GM06990 (cell line): ENCODE data around the gene NTM.

Experiments used
- DNase-seq: peaks from one replicate; pipeline ENCODE4 v3.0.0-alpha.2; 2011; ENCODE audit not compliant: insufficient read length; ENCODE audit errors: extremely low read depth
- H3K27me3 ChIP-seq: replicated peaks from 2 replicates; pipeline ENCODE4 v1.6.0; 2011; ENCODE audit warnings: low read length; ENCODE audit not compliant: control insufficient read depth, insufficient read depth
- H3K36me3 ChIP-seq: 2 replicates; pipeline ENCODE4 v1.5.1; 2011; ENCODE audit warnings: low read length; ENCODE audit not compliant: control insufficient read depth, insufficient read depth
- H3K4me3 ChIP-seq: replicated peaks from 2 replicates; pipeline ENCODE4 v1.5.1; 2011; ENCODE audit warnings: low read depth, mild to moderate bottlenecking, control low read depth, low read length
- TF ChIP-seq, protein P1 (sequence below): IDR thresholded peaks from 2 replicates; pipeline ENCODE4 v1.5.1; 2011; ENCODE audit warnings: low read length, control low read depth, mild to moderate bottlenecking, inconsistent platforms; ENCODE audit not compliant: insufficient read depth, poor library complexity, severe bottlenecking

The NTM gene

GRCh38 chr11:131943295-131943694 lies 572.9 kb downstream of the NTM start:
- Histone ChIP-seq H3K36me3 (no peaks in the 10 kb centered on the region), H3K27me3 (peaks cover 1% of the 10 kb centered on the region), H3K4me3 (no peak overlapping the region)
- TF ChIP-seq, protein P1, sequence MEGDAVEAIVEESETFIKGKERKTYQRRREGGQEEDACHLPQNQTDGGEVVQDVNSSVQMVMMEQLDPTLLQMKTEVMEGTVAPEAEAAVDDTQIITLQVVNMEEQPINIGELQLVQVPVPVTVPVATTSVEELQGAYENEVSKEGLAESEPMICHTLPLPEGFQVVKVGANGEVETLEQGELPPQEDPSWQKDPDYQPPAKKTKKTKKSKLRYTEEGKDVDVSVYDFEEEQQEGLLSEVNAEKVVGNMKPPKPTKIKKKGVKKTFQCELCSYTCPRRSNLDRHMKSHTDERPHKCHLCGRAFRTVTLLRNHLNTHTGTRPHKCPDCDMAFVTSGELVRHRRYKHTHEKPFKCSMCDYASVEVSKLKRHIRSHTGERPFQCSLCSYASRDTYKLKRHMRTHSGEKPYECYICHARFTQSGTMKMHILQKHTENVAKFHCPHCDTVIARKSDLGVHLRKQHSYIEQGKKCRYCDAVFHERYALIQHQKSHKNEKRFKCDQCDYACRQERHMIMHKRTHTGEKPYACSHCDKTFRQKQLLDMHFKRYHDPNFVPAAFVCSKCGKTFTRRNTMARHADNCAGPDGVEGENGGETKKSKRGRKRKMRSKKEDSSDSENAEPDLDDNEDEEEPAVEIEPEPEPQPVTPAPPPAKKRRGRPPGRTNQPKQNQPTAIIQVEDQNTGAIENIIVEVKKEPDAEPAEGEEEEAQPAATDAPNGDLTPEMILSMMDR = no peak
- no peak for DNase-seq

- H3K36me3 ChIP-seq = no peaks in the 10 kb centered on the region
- DNase-seq = no peak
- TF ChIP-seq, protein P1 = no peak
These were observed 574.3 kb downstream of the NTM start for GRCh38 chr11:131944736-131945135.

GRCh38 chr11:131945706-131946105 lies 575.3 kb downstream of the NTM start:
- no peaks in the 10 kb centered on the region for H3K36me3 ChIP-seq
- H3K4me3 ChIP-seq = no peak overlapping the region
- DNase-seq = no peak
- peaks cover 1% of the 10 kb centered on the region for H3K27me3 ChIP-seq
- TF ChIP-seq, protein P1 = no peak

More at GRCh38 chr11:131944736-131945135, 574.3 kb downstream of the NTM start:
- Histone ChIP-seq H3K4me3 (no peak overlapping the region), H3K27me3 (peaks cover 1% of the 10 kb centered on the region)

DNA sequence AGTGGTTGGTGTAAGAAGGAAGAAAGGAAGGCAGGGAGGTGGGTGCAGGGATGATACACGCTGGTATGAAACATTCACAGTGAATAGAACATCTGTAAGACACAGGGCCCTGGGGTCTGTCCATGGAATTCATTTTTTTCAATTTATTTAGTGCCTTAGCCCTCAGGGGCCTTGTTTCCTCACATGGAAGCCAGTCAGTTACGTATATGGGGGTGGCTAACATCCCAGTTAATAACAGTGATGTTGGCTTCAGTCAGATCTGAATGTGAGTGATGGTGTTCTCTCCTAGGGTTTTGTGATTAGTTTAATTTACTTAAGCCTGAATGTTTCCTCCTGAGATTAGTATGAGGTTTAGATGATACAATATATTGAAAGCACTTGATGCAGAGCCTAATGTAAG lies 577.1 kb downstream of the NTM start:
- TF ChIP-seq, protein P1 = no peak
- no peak for DNase-seq
- Histone ChIP-seq H3K27me3 (peaks cover 1% of the 10 kb centered on the region), H3K36me3 (no peaks in the 10 kb centered on the region), H3K4me3 (no peak overlapping the region)

- no peaks in the 10 kb centered on the region for H3K36me3 ChIP-seq
- DNase-seq = no peak
- peaks cover 2% of the 10 kb centered on the region for H3K27me3 ChIP-seq
- H3K4me3 ChIP-seq = no peak overlapping the region
- TF ChIP-seq, protein P1 = no peak
These were observed 580.7 kb downstream of the NTM start for GRCh38 chr11:131951121-131951520.

GRCh38 chr11:131954146-131954545 lies 583.7 kb downstream of the NTM start:
- TF ChIP-seq, protein P1 = no peak
- Histone ChIP-seq H3K27me3 (peaks cover 4% of the 10 kb centered on the region), H3K4me3 (no peak overlapping the region), H3K36me3 (no peaks in the 10 kb centered on the region)
- DNase-seq = no peak
